NOMO-1 treated with DMSO at 0.1 percent for 48 hours (cell line): Measurements from ENCODE around the gene ADGRL4.
"Not testable (repeated sequence)": the region's sequence is repeated elsewhere in the genome, so short reads cannot be mapped to it uniquely, and the experiment has no call there.

Experiments used
- DNase-seq: peaks from one replicate; lab custom pipeline; 2025; ENCODE audit not compliant: unreplicated experiment; lab: John Stamatoyannopoulos, UW

Gene ADGRL4

GRCh38 chr1:78919150-78919549 is 87.4 kb downstream of the ADGRL4 start:
- DNase-seq = no peak

- DNase-seq = no peak
Observed at GRCh38 chr1:78918157-78918556, 88.4 kb downstream of the ADGRL4 start.

- DNase-seq = no peak
Observed at GRCh38 chr1:78916986-78917385, 89.5 kb downstream of the ADGRL4 start.

GRCh38 chr1:78913950-78914349 is 92.6 kb downstream of the ADGRL4 start:
- peak; percentile 59 for DNase-seq

- DNase-seq = peak; percentile 78
Observed at GRCh38 chr1:78911956-78912880, 94.3 kb downstream of the ADGRL4 start.

GRCh38 chr1:78902641-78903040 is 103.9 kb downstream of the ADGRL4 start:
- DNase-seq = no peak

GRCh38 chr1:78894811-78895210 is 111.7 kb downstream of the ADGRL4 start:
- no peak for DNase-seq

GRCh38 chr1:78892260-78892840 is 114.2 kb downstream of the ADGRL4 start:
- DNase-seq = no peak

GRCh38 chr1:78887458-78887857 is 119.1 kb downstream of the ADGRL4 start:
- DNase-seq = no peak

- no peak for DNase-seq
Observed at GRCh38 chr1:78884685-78885452, 121.7 kb downstream of the ADGRL4 start.

GRCh38 chr1:78880223-78880622 is 126.3 kb downstream of the ADGRL4 start:
- DNase-seq = no peak

GRCh38 chr1:78875986-78876385 is 130.5 kb downstream of the ADGRL4 start:
- DNase-seq = not testable (repeated sequence)

GRCh38 chr1:78872801-78873200 is 133.7 kb downstream of the ADGRL4 start:
- DNase-seq = not testable (repeated sequence)

- DNase-seq = no peak
Observed at GRCh38 chr1:78871249-78871648, 135.3 kb downstream of the ADGRL4 start.

GRCh38 chr1:78869136-78869535 is 137.4 kb downstream of the ADGRL4 start:
- no peak for DNase-seq

- no peak for DNase-seq
Observed at GRCh38 chr1:78864175-78864574, 142.4 kb downstream of the ADGRL4 start.

GRCh38 chr1:78856096-78856495 is 150.4 kb downstream of the ADGRL4 start:
- no peak for DNase-seq

- DNase-seq = peak; percentile 14
Observed at GRCh38 chr1:78855258-78855657, 151.3 kb downstream of the ADGRL4 start.

- no peak for DNase-seq
Observed at GRCh38 chr1:78854556-78854955, 152.0 kb downstream of the ADGRL4 start.

- DNase-seq = no peak
Observed at GRCh38 chr1:78843546-78843945, 163.0 kb downstream of the ADGRL4 start.

- DNase-seq = no peak
Observed at GRCh38 chr1:78843111-78843510, 163.4 kb downstream of the ADGRL4 start.
